ENCODE results near the gene U2SURP. TPM values are rescaled to one million over a fixed set of nuclear protein-coding genes. Genes with fewer than 3 reads are reported as not detected.

U2SURP gene
- total RNA-seq, 6 donors from 2014 or later = 47.4 to 126 (median 58.6) TPM

GRCh38 chr3:142966808-142967207 lies 34.6 kb upstream of the U2SURP start:
- no peaks in the 10 kb centered on the region for H3K36me3 ChIP-seq
- no peak overlapping the region for H3K4me3 ChIP-seq
- peaks cover 9 to 19% (median 12%) of the 10 kb centered on the region in 4 donors for H3K4me1 ChIP-seq
- 89 to 98% methylated on average over 2 of the region's 2 CpGs for WGBS, 2 donors
- DNase-seq (no peak), ATAC-seq (ENCODE audit: low FRiP score in 2 of 2) (no peak)
- peaks cover 0 to 29% (median 17%) of the 10 kb centered on the region in 4 donors for H3K27me3 ChIP-seq
- no peaks in the 10 kb centered on the region for H3K9me3 ChIP-seq
- no peak overlapping the region for H3K27ac ChIP-seq
- no peak for TF ChIP-seq POLR2A (IDR thresholded peaks at IDR 0.05)
- no peak for TF ChIP-seq POLR2AphosphoS5 (IDR thresholded peaks at IDR 0.05)
- no peak for TF ChIP-seq CTCF (IDR thresholded peaks at IDR 0.05)
- no peak for TF ChIP-seq EP300 (IDR thresholded peaks at IDR 0.05)

GRCh38 chr3:142968319-142969025 lies 32.9 kb upstream of the U2SURP start:
- Histone ChIP-seq H3K4me3 (no peak overlapping the region), H3K27me3 (peaks cover 0 to 13% (median 6%) of the 10 kb centered on the region in 4 donors), H3K36me3 (no peaks in the 10 kb centered on the region), H3K4me1 (peaks cover 4 to 8% (median 6%) of the 10 kb centered on the region in 4 donors), H3K9me3 (no peaks in the 10 kb centered on the region), H3K27ac (no peak overlapping the region)
- ATAC-seq (ENCODE audit: low FRiP score in 2 of 2) (no peak), DNase-seq (no peak)
- WGBS, 2 donors = 77 to 85% methylated on average over 4 of the region's 4 CpGs
- TF ChIP-seq CTCF (IDR thresholded peaks at IDR 0.05) = no peak
- TF ChIP-seq POLR2AphosphoS5 (IDR thresholded peaks at IDR 0.05) = no peak
- no peak for TF ChIP-seq EP300 (IDR thresholded peaks at IDR 0.05)
- no peak for TF ChIP-seq POLR2A (IDR thresholded peaks at IDR 0.05)

- no peaks in the 10 kb centered on the region for H3K9me3 ChIP-seq
- DNase-seq (no peak), ATAC-seq (ENCODE audit: low FRiP score in 2 of 2) (no peak)
- WGBS, 2 donors = 73 to 82% methylated on average over 3 of the region's 3 CpGs
- H3K4me3 ChIP-seq = no peak overlapping the region
- H3K27me3 ChIP-seq = no peaks in the 10 kb centered on the region
- peaks cover 0 to under 1% (median 0%) of the 10 kb centered on the region in 4 donors for H3K4me1 ChIP-seq
- no peaks in the 10 kb centered on the region for H3K36me3 ChIP-seq
- H3K27ac ChIP-seq = no peak overlapping the region
- no peak for TF ChIP-seq EP300 (IDR thresholded peaks at IDR 0.05)
- TF ChIP-seq POLR2A (IDR thresholded peaks at IDR 0.05) = no peak
- no peak for TF ChIP-seq POLR2AphosphoS5 (IDR thresholded peaks at IDR 0.05)
- no peak for TF ChIP-seq CTCF (IDR thresholded peaks at IDR 0.05)
Observed at GRCh38 chr3:142971431-142971830, 29.9 kb upstream of the U2SURP start.

GRCh38 chr3:142972092-142972753 lies 29.1 kb upstream of the U2SURP start:
- peaks cover 0 to 6% (median 1%) of the 10 kb centered on the region in 4 donors for H3K4me1 ChIP-seq
- 78 to 82% methylated on average over 7 of the region's 7 CpGs for WGBS, 2 donors
- H3K27me3 ChIP-seq = no peaks in the 10 kb centered on the region
- DNase-seq (no peak), ATAC-seq (ENCODE audit: low FRiP score in 2 of 2) (no peak)
- H3K36me3 ChIP-seq = no peaks in the 10 kb centered on the region
- no peaks in the 10 kb centered on the region for H3K9me3 ChIP-seq
- no peak overlapping the region for H3K4me3 ChIP-seq
- H3K27ac ChIP-seq = no peak overlapping the region
- TF ChIP-seq CTCF (IDR thresholded peaks at IDR 0.05) (no peak), EP300 (IDR thresholded peaks at IDR 0.05) (no peak), POLR2AphosphoS5 (IDR thresholded peaks at IDR 0.05) (no peak), POLR2A (IDR thresholded peaks at IDR 0.05) (no peak)

All from upper lobe of left lung (tissue), 6 donors.